Nephron progenitor cell (in vitro differentiated cells): ENCODE results near the gene ANKRD33B.

Experiments used
- DNase-seq: peaks from one replicate; pipeline ENCODE4 v3.0.0; 2021
- H3K27ac Mint-ChIP-seq: 2 replicates; pipeline ENCODE4 v1.8.0; 2021; ENCODE audit warnings: mild to moderate bottlenecking, moderate library complexity, mixed read lengths
- H3K27me3 Mint-ChIP-seq: 2 replicates; pipeline ENCODE4 v1.8.0; 2021; ENCODE audit warnings: mild to moderate bottlenecking, low read depth, mixed read lengths; ENCODE audit not compliant: poor library complexity
- H3K36me3 Mint-ChIP-seq: 2 replicates; pipeline ENCODE4 v1.8.0; 2021; ENCODE audit warnings: low read depth, mixed read lengths
- H3K4me1 Mint-ChIP-seq: 2 replicates; pipeline ENCODE4 v1.8.0; 2021; ENCODE audit warnings: mixed read lengths
- H3K4me3 Mint-ChIP-seq: 2 replicates; pipeline ENCODE4 v1.8.0; 2021; ENCODE audit warnings: mild to moderate bottlenecking, moderate library complexity, mixed read lengths
- H3K9me3 Mint-ChIP-seq: 2 replicates; pipeline ENCODE4 v1.8.0; 2021; ENCODE audit warnings: mild to moderate bottlenecking, moderate library complexity, mixed read lengths
- TF ChIP-seq, protein P1 (sequence below): fragments of 200-600 bp; sonication (generic); IDR thresholded peaks from 2 replicates; pipeline ENCODE4 v1.5.0; 2021; ENCODE audit warnings: antibody characterized with exemption

ANKRD33B gene

GRCh38 chr5:10595672-10596309 is 31.9 kb downstream of the ANKRD33B start:
- no peak overlapping the region for H3K4me3 Mint-ChIP-seq
- DNase-seq, result no peak
- TF ChIP-seq, protein P1, sequence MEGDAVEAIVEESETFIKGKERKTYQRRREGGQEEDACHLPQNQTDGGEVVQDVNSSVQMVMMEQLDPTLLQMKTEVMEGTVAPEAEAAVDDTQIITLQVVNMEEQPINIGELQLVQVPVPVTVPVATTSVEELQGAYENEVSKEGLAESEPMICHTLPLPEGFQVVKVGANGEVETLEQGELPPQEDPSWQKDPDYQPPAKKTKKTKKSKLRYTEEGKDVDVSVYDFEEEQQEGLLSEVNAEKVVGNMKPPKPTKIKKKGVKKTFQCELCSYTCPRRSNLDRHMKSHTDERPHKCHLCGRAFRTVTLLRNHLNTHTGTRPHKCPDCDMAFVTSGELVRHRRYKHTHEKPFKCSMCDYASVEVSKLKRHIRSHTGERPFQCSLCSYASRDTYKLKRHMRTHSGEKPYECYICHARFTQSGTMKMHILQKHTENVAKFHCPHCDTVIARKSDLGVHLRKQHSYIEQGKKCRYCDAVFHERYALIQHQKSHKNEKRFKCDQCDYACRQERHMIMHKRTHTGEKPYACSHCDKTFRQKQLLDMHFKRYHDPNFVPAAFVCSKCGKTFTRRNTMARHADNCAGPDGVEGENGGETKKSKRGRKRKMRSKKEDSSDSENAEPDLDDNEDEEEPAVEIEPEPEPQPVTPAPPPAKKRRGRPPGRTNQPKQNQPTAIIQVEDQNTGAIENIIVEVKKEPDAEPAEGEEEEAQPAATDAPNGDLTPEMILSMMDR, result no peak
- H3K36me3 Mint-ChIP-seq, result no peaks in the 10 kb centered on the region
- no peak overlapping the region for H3K27ac Mint-ChIP-seq
- H3K27me3 Mint-ChIP-seq, result peaks cover 24% of the 10 kb centered on the region
- peaks cover 20% of the 10 kb centered on the region for H3K4me1 Mint-ChIP-seq
- peaks cover 13% of the 10 kb centered on the region for H3K9me3 Mint-ChIP-seq

- Mint-ChIP-seq H3K4me3 (no peak overlapping the region), H3K27me3 (peaks cover 26% of the 10 kb centered on the region), H3K36me3 (no peaks in the 10 kb centered on the region), H3K4me1 (peaks cover 20% of the 10 kb centered on the region), H3K27ac (no peak overlapping the region), H3K9me3 (peaks cover 13% of the 10 kb centered on the region)
- TF ChIP-seq, protein P1, result no peak
- no peak for DNase-seq
Measured at GRCh38 chr5:10596310-10596703, 32.4 kb downstream of the ANKRD33B start.

DNA sequence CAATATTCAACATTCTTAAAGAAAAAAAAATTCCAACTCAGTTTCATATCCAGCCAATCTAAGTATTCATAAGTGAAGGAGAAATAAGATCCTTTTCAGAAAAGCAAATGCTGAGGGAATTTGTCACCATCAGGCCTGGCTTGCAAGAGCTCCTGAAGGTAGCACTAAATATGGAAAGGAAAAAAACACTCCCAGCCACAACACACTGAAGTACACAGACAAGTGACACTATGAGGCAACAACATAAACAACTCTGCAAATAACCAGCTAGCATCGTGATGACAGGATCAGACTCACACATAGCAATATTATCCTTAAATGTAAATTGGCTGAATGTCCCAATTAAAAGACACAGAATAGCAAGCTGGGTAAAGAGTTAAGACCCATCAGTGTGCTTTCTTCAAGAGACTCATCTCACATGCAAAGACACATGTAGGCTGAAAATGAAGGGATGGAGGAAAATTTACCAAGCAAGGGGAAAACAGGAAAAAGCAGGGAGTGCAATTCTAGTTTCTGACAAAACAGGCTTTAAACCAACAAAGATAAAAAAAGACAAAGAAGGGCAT is 33.1 kb downstream of the ANKRD33B start:
- TF ChIP-seq, protein P1, result no peak
- Mint-ChIP-seq H3K27me3 (peaks cover 28% of the 10 kb centered on the region), H3K4me1 (peaks cover 25% of the 10 kb centered on the region), H3K27ac (no peak overlapping the region), H3K36me3 (no peaks in the 10 kb centered on the region), H3K9me3 (peaks cover 13% of the 10 kb centered on the region), H3K4me3 (no peak overlapping the region)
- no peak for DNase-seq

DNA sequence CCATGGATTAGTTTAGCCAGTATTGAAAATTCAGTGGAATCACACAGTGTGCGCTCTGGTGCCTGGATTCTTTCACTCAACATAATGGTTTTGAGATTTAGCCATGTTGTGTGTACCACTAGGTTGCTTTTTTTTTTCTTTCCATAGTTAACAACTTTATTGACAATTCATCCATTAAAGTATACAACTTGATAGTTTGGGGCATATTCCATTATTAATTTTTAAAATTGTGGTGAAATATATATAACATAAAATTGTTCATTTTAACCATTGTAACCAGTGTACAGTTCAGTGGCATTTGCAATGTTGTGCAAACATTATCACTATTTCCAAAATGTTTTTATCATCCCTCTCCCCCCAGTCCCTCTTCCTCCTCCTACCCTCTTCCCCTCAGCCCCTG is 35.2 kb downstream of the ANKRD33B start:
- no peak overlapping the region for H3K4me3 Mint-ChIP-seq
- peaks cover 23% of the 10 kb centered on the region for H3K27me3 Mint-ChIP-seq
- TF ChIP-seq, protein P1, result no peak
- H3K4me1 Mint-ChIP-seq, result peaks cover 20% of the 10 kb centered on the region
- H3K27ac Mint-ChIP-seq, result no peak overlapping the region
- H3K9me3 Mint-ChIP-seq, result peaks cover 13% of the 10 kb centered on the region
- DNase-seq, result no peak
- no peaks in the 10 kb centered on the region for H3K36me3 Mint-ChIP-seq

DNA sequence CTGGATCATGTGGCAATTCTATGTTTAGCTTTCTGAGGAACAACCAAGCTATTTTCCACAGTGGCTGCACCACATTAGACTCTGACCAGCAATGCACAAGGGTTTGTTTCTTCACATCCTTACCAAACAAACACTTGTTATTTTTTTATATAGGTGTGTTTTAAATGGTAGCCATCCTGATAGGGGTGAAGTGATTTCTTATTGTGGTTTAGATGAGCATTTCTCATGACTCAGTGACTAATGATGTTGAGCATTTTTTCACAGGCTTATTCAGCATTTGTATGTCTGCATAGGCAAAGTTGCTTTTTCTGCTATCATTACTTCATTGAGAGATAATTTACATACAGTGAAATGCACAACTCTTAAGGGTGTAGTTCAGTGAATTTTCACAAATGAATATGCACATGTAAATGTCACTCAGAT is 36.0 kb downstream of the ANKRD33B start:
- Mint-ChIP-seq H3K36me3 (no peaks in the 10 kb centered on the region), H3K27me3 (peaks cover 20% of the 10 kb centered on the region), H3K9me3 (peaks cover 13% of the 10 kb centered on the region), H3K4me3 (no peak overlapping the region), H3K27ac (no peak overlapping the region), H3K4me1 (peaks cover 15% of the 10 kb centered on the region)
- no peak for DNase-seq
- TF ChIP-seq, protein P1, result no peak

DNA sequence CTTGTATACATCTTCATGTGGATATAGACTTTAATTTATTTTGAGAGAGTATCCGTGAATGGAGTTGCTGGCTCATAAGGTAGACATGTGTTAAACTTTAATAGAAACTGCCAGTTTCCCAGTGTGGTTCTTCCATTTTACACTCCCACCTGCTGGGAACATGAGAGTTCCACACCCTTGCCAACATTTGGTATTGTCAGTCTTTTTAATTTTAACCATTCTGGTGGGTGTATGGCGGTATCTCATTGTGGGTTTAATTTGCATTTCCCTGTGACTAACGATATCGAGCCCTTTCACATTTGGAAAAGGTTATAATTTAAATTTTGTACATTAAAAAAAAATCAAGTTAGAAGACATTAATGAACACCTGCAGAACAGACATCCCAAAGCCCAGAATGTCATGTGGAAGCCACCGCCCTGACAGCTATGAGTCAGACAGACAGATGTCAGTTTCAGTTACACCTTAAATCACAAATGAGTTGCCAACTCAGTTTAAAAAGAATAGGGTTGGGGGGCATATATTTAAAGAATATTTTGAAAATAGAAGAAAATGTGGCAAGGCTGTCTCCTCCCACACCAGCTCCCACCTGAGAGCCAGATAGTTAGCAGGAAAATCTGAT is 36.9 kb downstream of the ANKRD33B start:
- no peaks in the 10 kb centered on the region for H3K36me3 Mint-ChIP-seq
- H3K27me3 Mint-ChIP-seq, result peaks cover 15% of the 10 kb centered on the region
- peaks cover 13% of the 10 kb centered on the region for H3K9me3 Mint-ChIP-seq
- DNase-seq, result no peak
- no peak overlapping the region for H3K27ac Mint-ChIP-seq
- TF ChIP-seq, protein P1, result no peak
- H3K4me1 Mint-ChIP-seq, result peaks cover 7% of the 10 kb centered on the region
- no peak overlapping the region for H3K4me3 Mint-ChIP-seq
